Peyer's patch (tissue), 4 donors: Measurements from ENCODE around the gene ZFAND2A. TPM values are rescaled to one million over a fixed set of nuclear protein-coding genes. Genes with fewer than 3 reads are reported as not detected.
"Not testable (repeated sequence)": the region's sequence is repeated elsewhere in the genome, so short reads cannot be mapped to it uniquely, and the experiment has no call there.

ENCODE experiments used
- DNase-seq, 3 donors: peaks; one replicate each; pipeline ENCODE4 v3.0.0-alpha.2; 2017 to 2019
- H3K27ac ChIP-seq, 4 donors: fragments of 200-600 bp; sonication (generic); one replicate each; pipeline ENCODE4 v1.5.1; 2016 to 2019
- H3K27me3 ChIP-seq, 2 donors: fragments of 200-600 bp; sonication (generic); one replicate each; pipeline ENCODE4 v1.5.1; 2019
- H3K36me3 ChIP-seq, 3 donors: fragments of 200-600 bp; sonication (generic); one replicate each; pipeline ENCODE4 v1.5.1; 2016 to 2019
- H3K4me1 ChIP-seq, 4 donors: fragments of 200-600 bp; sonication (generic); one replicate each; pipeline ENCODE4 v1.5.1; 2016 to 2019
- H3K4me3 ChIP-seq, 4 donors: fragments of 200-600 bp; sonication (generic); 1 replicate in 3 of 4; 2 replicates in 1 of 4; pipeline ENCODE4 v1.5.1; 2016 to 2019; ENCODE audit warnings: mild to moderate bottlenecking in 1 of 4
- H3K9me3 ChIP-seq, 4 donors: fragments of 200-600 bp; sonication (generic); one replicate each; pipeline ENCODE4 v1.5.1; 2016 to 2019; ENCODE audit warnings: mild to moderate bottlenecking in 1 of 4
- CTCF ChIP-seq, 6 experiments: fragments of 450-650 bp in 4 of 6; fragments of 200-600 bp in 2 of 6; sonication (generic) in 1 of 6; IDR thresholded peaks; one replicate each; pipeline ENCODE4 v1.5.1; 2017 to 2019; ENCODE audit warnings: antibody characterized with exemption in 6 of 6, mild to moderate bottlenecking in 3 of 6, moderate library complexity in 1 of 6
- POLR2A ChIP-seq, 2 donors: fragments of 450-650 bp; IDR thresholded peaks; one replicate each; pipeline ENCODE4 v1.5.1; 2017; ENCODE audit warnings: antibody characterized with exemption in 2 of 2, mild to moderate bottlenecking in 2 of 2, moderate library complexity in 2 of 2
- total RNA-seq, 4 donors: library from RNA; depleted of rRNA; stranded (reverse); fragments of >200 nt; gene quantifications; one replicate each; pipeline ENCODE4 v1.1.0, GENCODE V29; 2016

The ZFAND2A gene
- total RNA-seq, 4 donors from 2014 or later = 16.0 to 30.5 (median 24.8) TPM

- TF ChIP-seq CTCF (IDR thresholded peaks at IDR 0.05) (no peak), POLR2A (IDR thresholded peaks at IDR 0.05) (no peak)
- Histone ChIP-seq H3K4me3 (no peak overlapping the region), H3K27ac (no peak overlapping the region), H3K27me3 (no peaks in the 10 kb centered on the region), H3K9me3 (no peaks in the 10 kb centered on the region), H3K4me1 (no peaks in the 10 kb centered on the region), H3K36me3 (peaks cover 0 to 61% (median 0%) of the 10 kb centered on the region in 3 donors)
- no peak for DNase-seq
Measured at GRCh38 chr7:1151156-1151555, 8.8 kb downstream of the ZFAND2A start.

GRCh38 chr7:1150400-1151002 is 9.5 kb downstream of the ZFAND2A start:
- Histone ChIP-seq H3K27me3 (no peaks in the 10 kb centered on the region), H3K4me3 (no peak overlapping the region), H3K9me3 (no peaks in the 10 kb centered on the region), H3K36me3 (peaks cover 0 to 57% (median 0%) of the 10 kb centered on the region in 3 donors), H3K27ac (no peak overlapping the region), H3K4me1 (no peaks in the 10 kb centered on the region)
- TF ChIP-seq CTCF (IDR thresholded peaks at IDR 0.05) (no peak), POLR2A (IDR thresholded peaks at IDR 0.05) (no peak)
- no peak for DNase-seq

GRCh38 chr7:1149351-1149794 is 10.6 kb downstream of the ZFAND2A start:
- H3K27me3 ChIP-seq = no peaks in the 10 kb centered on the region
- H3K27ac ChIP-seq = no peak overlapping the region
- TF ChIP-seq CTCF (IDR thresholded peaks at IDR 0.05) (no peak), POLR2A (IDR thresholded peaks at IDR 0.05) (no peak)
- DNase-seq = no peak
- H3K36me3 ChIP-seq = peaks cover 0 to 46% (median 0%) of the 10 kb centered on the region in 3 donors
- no peaks in the 10 kb centered on the region for H3K4me1 ChIP-seq
- H3K9me3 ChIP-seq = no peaks in the 10 kb centered on the region
- no peak overlapping the region for H3K4me3 ChIP-seq

GRCh38 chr7:1147873-1148272 is 12.1 kb downstream of the ZFAND2A start:
- DNase-seq, H3K27me3 ChIP-seq, H3K4me3 ChIP-seq, H3K27ac ChIP-seq, H3K4me1 ChIP-seq, H3K9me3 ChIP-seq: not testable (repeated sequence)
- peaks cover 0 to 31% (median 0%) of the 10 kb centered on the region in 3 donors for H3K36me3 ChIP-seq

- TF ChIP-seq CTCF (IDR thresholded peaks at IDR 0.05) (peak in 2 of 6 experiments; percentile 15 to 16), POLR2A (IDR thresholded peaks at IDR 0.05) (no peak)
- Histone ChIP-seq H3K27ac (no peak overlapping the region), H3K4me3 (no peak overlapping the region), H3K27me3 (no peaks in the 10 kb centered on the region), H3K9me3 (no peaks in the 10 kb centered on the region), H3K4me1 (no peaks in the 10 kb centered on the region), H3K36me3 (peaks cover 0 to 2% (median 0%) of the 10 kb centered on the region in 3 donors)
- DNase-seq = no peak
Measured at GRCh38 chr7:1144269-1144771, 15.7 kb downstream of the ZFAND2A start.

- not testable (repeated sequence) for H3K27me3 ChIP-seq, DNase-seq, H3K36me3 ChIP-seq, H3K9me3 ChIP-seq, H3K4me3 ChIP-seq, H3K27ac ChIP-seq, H3K4me1 ChIP-seq
Measured at GRCh38 chr7:1143031-1143430, 17.0 kb downstream of the ZFAND2A start.
